HUES64 (cell line): Measurements from ENCODE around the gene PHF21B. TPM values are rescaled to one million over a fixed set of nuclear protein-coding genes. Genes with fewer than 3 reads are reported as not detected.
"Not testable (repeated sequence)": the region's sequence is repeated elsewhere in the genome, so short reads cannot be mapped to it uniquely, and the experiment has no call there.

Experiments used
- H3K27ac ChIP-seq: 2 replicates; pipeline ENCODE4 v1.7.0; 2013; ENCODE audit warnings: low read depth, low read length, inconsistent platforms
- H3K27me3 ChIP-seq: 2 replicates; pipeline ENCODE4 v1.6.1; 2013; ENCODE audit warnings: mild to moderate bottlenecking, low read length; ENCODE audit not compliant: insufficient read depth
- H3K36me3 ChIP-seq: 2 replicates; pipeline ENCODE4 v1.6.1; 2013; ENCODE audit warnings: mild to moderate bottlenecking, low read length; ENCODE audit not compliant: insufficient read depth
- H3K4me1 ChIP-seq: 2 replicates; pipeline ENCODE4 v1.6.1; 2013; ENCODE audit warnings: mild to moderate bottlenecking, low read length, moderate library complexity; ENCODE audit not compliant: insufficient read depth
- H3K4me3 ChIP-seq: 2 replicates; pipeline ENCODE4 v1.5.1; 2013; ENCODE audit warnings: mild to moderate bottlenecking, low read length, moderate library complexity
- H3K9ac ChIP-seq: 2 replicates; pipeline ENCODE4 v1.6.1; 2013; ENCODE audit warnings: mild to moderate bottlenecking, low read depth, low read length
- H3K9me3 ChIP-seq: 2 replicates; pipeline ENCODE4 v1.6.1; 2013; ENCODE audit warnings: low read depth, low read length; ENCODE audit not compliant: insufficient read depth
- WGBS: fragments of 150-250, 120-280 bp; methylation state at CpG from one replicate; pipeline ENCODE4 v1.1.7; 2013; ENCODE audit warnings: missing lambda C conversion rate; 5-methylcytosine and 5-hydroxymethylcytosine counted together
- polyA plus RNA-seq, 2 experiments: library from polyadenylated mRNA; stranded (reverse); fragments of 50-300 nt; gene quantifications; one replicate each; pipeline ENCODE4 v1.2.3, GENCODE V29; 2013

The PHF21B gene
- polyA plus RNA-seq (2013, experiment 1 of 2), result 12.9 TPM
- polyA plus RNA-seq (2013, experiment 2 of 2), result 15.8 TPM

GRCh38 chr22:45009606-45010531 is at the start of gene PHF21B:
Gene PHF21B, minus strand, starts transcription at chr22:45010005. Its CDS starts 456 bp downstream, at chr22:45009549.
- Histone ChIP-seq H3K9ac (peak within 1 kb of the TSS; percentile 96), H3K4me3 (peak within 1 kb of the TSS; percentile 88), H3K27me3 (peaks cover 16% of the 10 kb centered on the region), H3K9me3 (no peaks in the 10 kb centered on the region), H3K4me1 (peaks cover 22% of the 10 kb centered on the region), H3K27ac (peak within 1 kb of the TSS; percentile 97), H3K36me3 (peaks cover 8% of the 10 kb centered on the region)
- WGBS, result under 1% methylated on average over 121 of the region's 121 CpGs

GRCh38 chr22:45059296-45059695 is 49.5 kb upstream of the PHF21B start:
- Histone ChIP-seq H3K27ac (no peak overlapping the region), H3K27me3 (no peaks in the 10 kb centered on the region), H3K36me3 (no peaks in the 10 kb centered on the region), H3K4me1 (no peaks in the 10 kb centered on the region), H3K9ac (no peak overlapping the region), H3K9me3 (no peaks in the 10 kb centered on the region), H3K4me3 (no peak overlapping the region)
- 97% methylated on average over 5 of the region's 5 CpGs for WGBS

- Histone ChIP-seq H3K36me3 (no peaks in the 10 kb centered on the region), H3K9me3 (no peaks in the 10 kb centered on the region), H3K9ac (no peak overlapping the region), H3K4me3 (no peak overlapping the region), H3K27ac (no peak overlapping the region), H3K4me1 (peaks cover 6% of the 10 kb centered on the region), H3K27me3 (no peaks in the 10 kb centered on the region)
- WGBS, result 100% methylated on average over 2 of the region's 2 CpGs
These were observed 48.8 kb upstream of the PHF21B start for GRCh38 chr22:45058622-45058912.

- Histone ChIP-seq H3K9ac (no peak overlapping the region), H3K4me3 (no peak overlapping the region), H3K27me3 (peaks cover 5% of the 10 kb centered on the region; the same call in 1 of the 2 replicates), H3K4me1 (peaks cover 26% of the 10 kb centered on the region), H3K9me3 (no peaks in the 10 kb centered on the region), H3K27ac (no peak overlapping the region), H3K36me3 (no peaks in the 10 kb centered on the region)
- 88% methylated on average over 15 of the region's 15 CpGs for WGBS
These were observed 46.1 kb upstream of the PHF21B start for GRCh38 chr22:45055936-45056335.

GRCh38 chr22:45053571-45053970 is 43.8 kb upstream of the PHF21B start:
- 69% methylated on average over 1 of the region's 1 CpG for WGBS
- Histone ChIP-seq H3K36me3 (no peaks in the 10 kb centered on the region), H3K4me3 (no peak overlapping the region), H3K27me3 (peaks cover 12% of the 10 kb centered on the region; the same call in 1 of the 2 replicates), H3K9ac (peak overlapping the region; percentile 34; the same call in 1 of the 2 replicates), H3K27ac (peak overlapping the region; percentile 98), H3K4me1 (peaks cover 26% of the 10 kb centered on the region), H3K9me3 (no peaks in the 10 kb centered on the region)

- H3K9me3 ChIP-seq, result no peaks in the 10 kb centered on the region
- peaks cover 26% of the 10 kb centered on the region for H3K4me1 ChIP-seq
- H3K4me3 ChIP-seq, result no peak overlapping the region
- peak overlapping the region; percentile 34 for H3K9ac ChIP-seq
- 44% methylated on average over 1 of the region's 1 CpG for WGBS
- peak overlapping the region; percentile 98 for H3K27ac ChIP-seq
- no peaks in the 10 kb centered on the region for H3K36me3 ChIP-seq
- peaks cover 12% of the 10 kb centered on the region; the same call in 1 of the 2 replicates for H3K27me3 ChIP-seq
These were observed 43.3 kb upstream of the PHF21B start for GRCh38 chr22:45053094-45053493.

GRCh38 chr22:45052665-45053064 is 42.9 kb upstream of the PHF21B start:
- peak overlapping the region; percentile 18; the same call in 1 of the 2 replicates for H3K9ac ChIP-seq
- H3K4me1 ChIP-seq, result peaks cover 26% of the 10 kb centered on the region
- H3K27ac ChIP-seq, result peak overlapping the region; percentile 98
- H3K36me3 ChIP-seq, H3K4me3 ChIP-seq, H3K9me3 ChIP-seq: not testable (repeated sequence)
- WGBS, result 18% methylated on average over 3 of the region's 3 CpGs
- H3K27me3 ChIP-seq, result peaks cover 12% of the 10 kb centered on the region; the same call in 1 of the 2 replicates

GRCh38 chr22:45051946-45052345 is 42.1 kb upstream of the PHF21B start:
- no peaks in the 10 kb centered on the region for H3K9me3 ChIP-seq
- no peak overlapping the region for H3K9ac ChIP-seq
- peaks cover 26% of the 10 kb centered on the region for H3K4me1 ChIP-seq
- 89% methylated on average over 10 of the region's 10 CpGs for WGBS
- peaks cover 12% of the 10 kb centered on the region; the same call in 1 of the 2 replicates for H3K27me3 ChIP-seq
- H3K27ac ChIP-seq, result peak overlapping the region; percentile 84; the same call in 1 of the 2 replicates
- H3K36me3 ChIP-seq, result no peaks in the 10 kb centered on the region
- H3K4me3 ChIP-seq, result no peak overlapping the region

GRCh38 chr22:45051419-45051818 is 41.6 kb upstream of the PHF21B start:
- 94% methylated on average over 8 of the region's 8 CpGs for WGBS
- H3K4me1 ChIP-seq, result peaks cover 26% of the 10 kb centered on the region
- H3K9me3 ChIP-seq, result no peaks in the 10 kb centered on the region
- no peak overlapping the region for H3K4me3 ChIP-seq
- no peak overlapping the region for H3K27ac ChIP-seq
- H3K36me3 ChIP-seq, result no peaks in the 10 kb centered on the region
- H3K27me3 ChIP-seq, result peaks cover 12% of the 10 kb centered on the region; the same call in 1 of the 2 replicates
- no peak overlapping the region for H3K9ac ChIP-seq

GRCh38 chr22:45047260-45047659 is 37.5 kb upstream of the PHF21B start:
- 78% methylated on average over 6 of the region's 6 CpGs for WGBS
- no peaks in the 10 kb centered on the region for H3K36me3 ChIP-seq
- peaks cover 12% of the 10 kb centered on the region; the same call in 1 of the 2 replicates for H3K27me3 ChIP-seq
- peaks cover 7% of the 10 kb centered on the region for H3K4me1 ChIP-seq
- H3K4me3 ChIP-seq, result no peak overlapping the region
- no peak overlapping the region for H3K9ac ChIP-seq
- no peak overlapping the region for H3K27ac ChIP-seq
- H3K9me3 ChIP-seq, result no peaks in the 10 kb centered on the region; the same call in 1 of the 2 replicates

- H3K9ac ChIP-seq, result no peak overlapping the region
- no peak overlapping the region for H3K4me3 ChIP-seq
- no peaks in the 10 kb centered on the region; the same call in 1 of the 2 replicates for H3K9me3 ChIP-seq
- H3K27me3 ChIP-seq, result no peaks in the 10 kb centered on the region
- no peak overlapping the region for H3K27ac ChIP-seq
- 87% methylated on average over 7 of the region's 7 CpGs for WGBS
- no peaks in the 10 kb centered on the region for H3K36me3 ChIP-seq
- no peaks in the 10 kb centered on the region for H3K4me1 ChIP-seq
These were observed 35.4 kb upstream of the PHF21B start for GRCh38 chr22:45045208-45045607.
